H1 (cell line): ENCODE measurements around the gene KANSL3. TPM values are rescaled to one million over a fixed set of nuclear protein-coding genes. Genes with fewer than 3 reads are reported as not detected.

ENCODE experiments used
- CBX8 ChIP-seq: fragments of 300-800, 300-1000 bp; sonication (generic); IDR thresholded peaks from 2 replicates; pipeline ENCODE4 v1.7.1; 2016; ENCODE audit warnings: low read depth, low read length, borderline replicate concordance
- CTBP2 ChIP-seq: IDR thresholded peaks from 2 replicates; pipeline ENCODE4 v1.7.0; 2011; ENCODE audit warnings: borderline replicate concordance, mild to moderate bottlenecking, moderate library complexity, mixed read lengths, low read length; ENCODE audit not compliant: insufficient read depth, insufficient read length
- GABPA ChIP-seq: IDR thresholded peaks from 2 replicates; pipeline ENCODE4 v1.6.1; 2011; ENCODE audit warnings: mild to moderate bottlenecking, low read length, moderate library complexity, borderline replicate concordance; ENCODE audit not compliant: insufficient read depth
- GTF2F1 ChIP-seq: IDR thresholded peaks from 2 replicates; pipeline ENCODE4 v1.6.1; 2012; ENCODE audit warnings: low read depth, low read length, improper control_type of control experiment, borderline replicate concordance
- KDM1A ChIP-seq: fragments of 200-600, 300-600 bp; sonication (generic); IDR thresholded peaks from 2 replicates; pipeline ENCODE4 v1.7.1; 2016; ENCODE audit warnings: mild to moderate bottlenecking, low read length, borderline replicate concordance
- SIN3A ChIP-seq, 2 experiments: IDR thresholded peaks in 1 of 2; conservative IDR thresholded peaks in 1 of 2; 2 replicates each; pipeline ENCODE4 v1.6.1; 2011 to 2012; ENCODE audit warnings: low read length in 2 of 2, improper control_type of control experiment in 1 of 2, low read depth in 1 of 2, mild to moderate bottlenecking in 1 of 2
- polyA plus RNA-seq, 7 experiments: library from polyadenylated mRNA; depleted of rRNA in 3 of 7; stranded (reverse) in 5 of 7; unstranded in 2 of 7; fragments of >200 nt in 5 of 7; fragments of 200-250 nt in 2 of 7; gene quantifications; 1 replicate in 5 of 7; 2 replicates in 1 of 7; 4 replicates in 1 of 7; pipeline versions ENCODE4 v1.2.1 to v1.2.3, GENCODE V29; 2011 to 2013; ENCODE audit warnings: missing spikeins in 2 of 7, mixed read lengths in 2 of 7
- total RNA-seq: library from RNA; stranded (reverse); fragmentation: NEBNext Ultra II Directional; extraction: Animal tissue kit (Norgen Biotek cat#: 25700); gene quantifications from 2 replicates; pipeline ENCODE4 v1.2.1, GENCODE V29; 2021
- TF ChIP-seq, protein P1 (sequence below), 3 experiments: IDR thresholded peaks; 1 replicate in 2 of 3; 2 replicates in 1 of 3; pipeline versions ENCODE4 v1.5.1 to v1.6.1; 2011; ENCODE audit warnings: low read length in 3 of 3, mild to moderate bottlenecking in 3 of 3, inconsistent platforms in 2 of 3, low read depth in 1 of 3, moderate library complexity in 1 of 3; ENCODE audit not compliant: insufficient read depth in 1 of 3; ENCODE audit errors: control extremely low read depth in 1 of 3

The KANSL3 gene
- total and polyA plus RNA-seq, 2 of the 8 experiments (the other 6 are each of a cell fraction or from before 2014, with no cell fraction given) = 19.8 to 31.4 TPM

DNA sequence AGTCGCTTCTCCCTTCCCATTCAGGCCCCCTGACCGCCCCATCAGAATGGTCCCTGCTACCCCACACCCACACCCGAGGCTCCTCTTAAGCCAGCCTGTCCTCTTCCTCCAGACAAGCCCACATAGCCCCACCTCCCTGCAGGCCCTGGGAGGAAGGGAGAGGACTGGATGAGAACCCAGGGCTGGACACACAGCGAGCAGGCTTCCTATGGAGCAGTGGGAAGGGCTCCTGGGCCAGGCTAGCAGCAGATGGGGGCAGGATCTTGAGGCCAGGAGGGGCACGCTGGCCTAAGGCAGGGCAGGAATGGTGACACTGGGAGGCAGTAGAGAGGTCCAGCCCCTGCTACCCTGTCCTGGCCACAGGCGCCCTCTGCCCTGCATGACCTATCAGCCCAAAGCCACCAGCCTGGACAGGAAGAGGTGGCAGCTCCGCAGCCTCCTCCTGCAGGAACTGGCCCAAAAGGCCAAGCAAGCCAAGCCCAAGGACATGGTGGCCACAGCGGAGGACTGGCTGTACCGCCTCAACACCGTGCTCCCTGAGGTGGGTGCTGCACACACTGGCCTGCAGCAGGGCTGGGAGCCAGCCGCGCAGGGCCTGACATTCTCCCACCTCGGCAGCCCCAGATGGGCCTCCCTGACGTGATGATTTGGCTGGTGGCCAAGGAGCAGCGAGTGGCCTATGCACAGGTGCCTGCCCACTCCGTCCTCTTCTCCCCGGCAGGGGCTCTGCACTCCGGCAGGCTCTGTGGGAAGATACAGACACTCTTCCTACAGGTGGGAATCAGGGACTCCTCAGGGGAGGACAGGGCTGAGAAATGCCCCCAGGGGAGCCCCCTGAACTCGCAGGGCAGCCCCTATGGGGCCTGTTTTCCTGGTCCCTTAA is 47.7 kb upstream of the KANSL3 start (continued):
- TF ChIP-seq GABPA = no peak
- TF ChIP-seq KDM1A = no peak
- TF ChIP-seq CBX8 = no peak
- TF ChIP-seq GTF2F1 = no peak
- TF ChIP-seq, protein P1, sequence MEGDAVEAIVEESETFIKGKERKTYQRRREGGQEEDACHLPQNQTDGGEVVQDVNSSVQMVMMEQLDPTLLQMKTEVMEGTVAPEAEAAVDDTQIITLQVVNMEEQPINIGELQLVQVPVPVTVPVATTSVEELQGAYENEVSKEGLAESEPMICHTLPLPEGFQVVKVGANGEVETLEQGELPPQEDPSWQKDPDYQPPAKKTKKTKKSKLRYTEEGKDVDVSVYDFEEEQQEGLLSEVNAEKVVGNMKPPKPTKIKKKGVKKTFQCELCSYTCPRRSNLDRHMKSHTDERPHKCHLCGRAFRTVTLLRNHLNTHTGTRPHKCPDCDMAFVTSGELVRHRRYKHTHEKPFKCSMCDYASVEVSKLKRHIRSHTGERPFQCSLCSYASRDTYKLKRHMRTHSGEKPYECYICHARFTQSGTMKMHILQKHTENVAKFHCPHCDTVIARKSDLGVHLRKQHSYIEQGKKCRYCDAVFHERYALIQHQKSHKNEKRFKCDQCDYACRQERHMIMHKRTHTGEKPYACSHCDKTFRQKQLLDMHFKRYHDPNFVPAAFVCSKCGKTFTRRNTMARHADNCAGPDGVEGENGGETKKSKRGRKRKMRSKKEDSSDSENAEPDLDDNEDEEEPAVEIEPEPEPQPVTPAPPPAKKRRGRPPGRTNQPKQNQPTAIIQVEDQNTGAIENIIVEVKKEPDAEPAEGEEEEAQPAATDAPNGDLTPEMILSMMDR (IDR thresholded peaks at IDR 0.05; ENCODE audit: control extremely low read depth in 1 of 3, insufficient read depth in 1 of 3, low read depth in 1 of 3, low read length in 3 of 3) = peak in 2 of 3 experiments; percentile 50 to 54; a peak in 3 of 4 replicates
- no peak for TF ChIP-seq CTBP2
- TF ChIP-seq SIN3A (conservative IDR thresholded peaks at IDR 0.05 in 1 of 2, IDR thresholded peaks at IDR 0.05 in 1 of 2; ENCODE audit: low read depth in 1 of 2, low read length in 2 of 2) = no peak
